K562 (cell line): ENCODE data around the gene AZGP1. TPM values are rescaled to one million over a fixed set of nuclear protein-coding genes. Genes with fewer than 3 reads are reported as not detected.

ENCODE experiments used
- ATAC-seq: fragments of 200-7000 bp; cut with Tn5 transposase; 3 replicates; pipeline ENCODE4 v1.9.1; 2020; ENCODE audit warnings: moderate library complexity
- BruUV-seq: library from RNA; stranded (reverse); fragments of 400-500 nt; replicated peaks from 2 replicates; lab custom pipeline; 2021; lab: Mats Ljungman, UMichigan
- CTCF ChIA-PET: fragments of 300-600 bp; formaldehyde crosslinking; extraction: SDS; loops from one replicate; lab custom pipeline; 2021; ENCODE audit warnings: low intra/inter-chr PET ratio; lab: Yijun Ruan, JAX
- POLR2A ChIA-PET: fragments of 300-600, 350-650 bp; sonication (Branson Sonifier 250); formaldehyde crosslinking; extraction: SDS; loops from one replicate; lab custom pipeline; 2021; ENCODE audit warnings: antibody characterized with exemption, inconsistent platforms; lab: Yijun Ruan, JAX
- DNase-seq, 4 experiments: peaks; one replicate each; pipeline versions ENCODE4 v3.0.0 to v3.0.0-alpha.2; 2011 to 2018; ENCODE audit warnings: low spot score in 3 of 4, mixed read lengths in 3 of 4; ENCODE audit errors: extremely low read depth in 1 of 4
- FAIRE-seq: peaks from 2 replicates; lab custom pipeline; 2011; peaks lifted over from hg19 to GRCh38; lab: Jason Lieb, UNC
- H2AFZ ChIP-seq: 2 replicates; pipeline ENCODE4 v1.6.0; 2011; ENCODE audit warnings: low read depth, low read length, control low read depth, inconsistent platforms
- H3K27ac ChIP-seq: fragments of 200-600 bp; 3 replicates; pipeline ENCODE4 v1.8.0; 2011; ENCODE audit warnings: low read depth, mild to moderate bottlenecking, control low read depth, inconsistent platforms, low read length, moderate library complexity, mixed read lengths; ENCODE audit errors: extremely low read depth
- H3K27me3 ChIP-seq, 2 experiments: fragments of 300-600 bp in 1 of 2; 2 replicates in 1 of 2; 3 replicates in 1 of 2; pipeline versions ENCODE4 v1.6.0 to v1.8.0; 2011; ENCODE audit warnings: inconsistent platforms in 2 of 2, low read length in 2 of 2, mild to moderate bottlenecking in 1 of 2, mixed read lengths in 1 of 2, moderate library complexity in 1 of 2; ENCODE audit not compliant: control insufficient read depth in 2 of 2, insufficient read depth in 2 of 2
- H3K36me3 ChIP-seq: fragments of 300-600 bp; 3 replicates; pipeline ENCODE4 v1.8.0; 2011; ENCODE audit warnings: mild to moderate bottlenecking, low read length, inconsistent platforms; ENCODE audit not compliant: control insufficient read depth, insufficient read depth
- H3K4me1 ChIP-seq, 2 experiments: fragments of 200-600 bp in 1 of 2; replicated peaks in 1 of 2; 2 replicates in 1 of 2; 3 replicates in 1 of 2; pipeline versions ENCODE4 v1.5.1 to v1.8.0; 2011; ENCODE audit warnings: inconsistent platforms in 2 of 2, low read length in 2 of 2, mild to moderate bottlenecking in 1 of 2, mixed read lengths in 1 of 2, moderate library complexity in 1 of 2; ENCODE audit not compliant: control insufficient read depth in 2 of 2, insufficient read depth in 2 of 2
- H3K4me2 ChIP-seq: 2 replicates; pipeline ENCODE4 v1.6.1; 2011; ENCODE audit warnings: low read length, control low read depth, inconsistent platforms, mixed read lengths; ENCODE audit not compliant: insufficient read depth
- H3K4me3 ChIP-seq: fragments of 200-600 bp; sonication (generic), shearing (Covaris generic); 2 replicates; pipeline ENCODE4 v1.5.1; 2016; ENCODE audit warnings: control low read depth, inconsistent platforms
- H3K79me2 ChIP-seq: fragments of 200-600 bp; 3 replicates; pipeline ENCODE4 v1.8.0; 2011; ENCODE audit warnings: low read length, inconsistent platforms; ENCODE audit not compliant: control insufficient read depth, insufficient read depth
- H3K9ac ChIP-seq, 2 experiments: 2 replicates each; pipeline versions ENCODE4 v1.6.0 to v1.6.1; 2011; ENCODE audit warnings: low read depth in 2 of 2, low read length in 2 of 2, control low read depth in 1 of 2, inconsistent platforms in 1 of 2, mild to moderate bottlenecking in 1 of 2, mixed read lengths in 1 of 2; ENCODE audit not compliant: insufficient read depth in 1 of 2
- H3K9me1 ChIP-seq: one replicate; pipeline ENCODE4 v1.6.0; 2011; ENCODE audit warnings: inconsistent platforms, mild to moderate bottlenecking, low read length, moderate library complexity; ENCODE audit not compliant: control insufficient read depth, insufficient read depth
- H3K9me3 ChIP-seq: replicated peaks from 2 replicates; pipeline ENCODE4 v1.5.1; 2011; ENCODE audit warnings: low read depth, low read length, inconsistent platforms; ENCODE audit not compliant: control insufficient read depth, insufficient read depth
- H4K20me1 ChIP-seq: replicated peaks from 2 replicates; pipeline ENCODE4 v1.6.1; 2011; ENCODE audit warnings: low read length, inconsistent platforms, mixed read lengths; ENCODE audit not compliant: control insufficient read depth, insufficient read depth
- BMI1 ChIP-seq: fragments of 150-350 bp; IDR thresholded peaks from 2 replicates; pipeline ENCODE4 v1.6.1; 2014; ENCODE audit warnings: low read length
- CBX1 ChIP-seq: sonication (generic); IDR thresholded peaks from 2 replicates; pipeline ENCODE4 v1.6.1; 2016; ENCODE audit warnings: antibody characterized with exemption, low read depth, mild to moderate bottlenecking
- MCM3 ChIP-seq: fragments of 450-650 bp; IDR thresholded peaks from 2 replicates; pipeline ENCODE4 v1.6.1; 2016
- THRA ChIP-seq: fragments of 450-650 bp; IDR thresholded peaks from 2 replicates; pipeline ENCODE4 v1.6.1; 2017; ENCODE audit warnings: mild to moderate bottlenecking, moderate library complexity
- WGBS: fragments of 100-300 bp; shearing (Covaris generic); methylation state at CpG from one replicate; pipeline ENCODE4 v1.1.6; 2016; ENCODE audit warnings: low coverage, mixed read lengths; ENCODE audit not compliant: insufficient coverage; ENCODE audit errors: missing lambda C conversion rate; 5-methylcytosine and 5-hydroxymethylcytosine counted together
- in situ Hi-C: fragments of 300-500 bp; cut with MboI; formaldehyde crosslinking; loops from 4 replicates; pipeline ENCODE4 v1.15.0; 2018; ENCODE audit warnings: inconsistent platforms, mixed read lengths
- intact Hi-C: fragments of 100-400 bp; cut with micrococcal nuclease; formaldehyde crosslinking; loops from 2 replicates; pipeline ENCODE4 v1.14.2; 2022
- polyA plus RNA-seq, 8 experiments: library from polyadenylated mRNA; depleted of rRNA in 4 of 8; stranded (reverse) in 5 of 8; unstranded in 3 of 8; fragments of >200 nt; fragmentation: Nextera tagmentation in 2 of 8; fragmentation: Illumina TruSeq in 1 of 8; extraction: Ambion mirVana in 2 of 8; extraction: Trizol in 1 of 8; gene quantifications; 2 replicates each; pipeline versions ENCODE4 v1.2.1 to v1.2.3, GENCODE V29; 2011 to 2014; ENCODE audit warnings: inconsistent platforms in 1 of 8, missing spikeins in 1 of 8
- total RNA-seq, 7 experiments: library from RNA; depleted of rRNA in 6 of 7; stranded (reverse); fragments of >200 nt in 6 of 7; fragmentation: Illumina TruSeq in 2 of 7; extraction: Trizol in 2 of 7; gene quantifications; 2 replicates each; pipeline versions ENCODE4 v1.2.1 to v1.2.3, GENCODE V29; 2011 to 2021; ENCODE audit warnings: low replicate concordance in 1 of 7

Gene AZGP1
- total and polyA plus RNA-seq, 9 of the 15 experiments (the other 6 are each of a cell fraction or from before 2014, with no cell fraction given), result 0.18 to 0.53 TPM; not detected in 7

GRCh38 chr7:100000239-100000638 lies 24.4 kb upstream of the AZGP1 start:
- in situ Hi-C loops, result no loop called here
- CTCF ChIA-PET, result interaction anchor here (0.6 kb wide), 1 partner anchor 53 kb away, joined by 4 read pairs; no protein-coding TSS in a partner anchor
- 5% methylated on average over 13 of the region's 13 CpGs for WGBS

More at GRCh38 chr7:100000239-100000638, 24.4 kb upstream of the AZGP1 start:
- POLR2A ChIA-PET, result interaction anchor here (0.6 kb wide), 1 partner anchor 21 kb away, joined by 3 read pairs; no protein-coding TSS in a partner anchor
- Histone ChIP-seq H4K20me1 (no peaks in the 10 kb centered on the region), H3K9me3 (no peaks in the 10 kb centered on the region), H3K4me2 (no peak overlapping the region), H3K79me2 (no peaks in the 10 kb centered on the region), H3K27ac (no peak overlapping the region), H2AFZ (no peak overlapping the region), H3K4me3 (no peak overlapping the region), H3K4me1 (peaks cover 0 to 10% of the 10 kb centered on the region in 2 experiments; a peak in 3 of 5 replicates), H3K9ac (peak overlapping the region in 1 of 2 experiments; percentile 39; a peak in 1 of 4 replicates), H3K36me3 (no peaks in the 10 kb centered on the region)
- FAIRE-seq (no peak), ATAC-seq (peak; percentile 28; the same call in 1 of the 3 replicates), DNase-seq (no peak)
- intact Hi-C loops, result no loop called here
- BruUV-seq, result no TSS peak
- 0 out of 2 replicates have a peak, but pooled peaks have one; percentile 44 for TF ChIP-seq MCM3
- TF ChIP-seq CBX1, result no peak
- no peak for TF ChIP-seq THRA
- no peak for TF ChIP-seq BMI1
- TF ChIP-seq, all 486 proteins: peak for 1
- peaks cover 40 to 60% of the 10 kb centered on the region in 2 experiments for H3K27me3 ChIP-seq
- H3K9me1 ChIP-seq, result no peaks in the 10 kb centered on the region
